ENCODE results near the gene DISP3. TPM values are rescaled to one million over a fixed set of nuclear protein-coding genes. Genes with fewer than 3 reads are reported as not detected.
A peak's percentile ranks its signal among the peaks of the same experiment; 100 is the strongest.

DISP3 gene
- polyA plus RNA-seq, 3 donors: 0.01 TPM; not detected in 2

- no peaks in the 10 kb centered on the region for H3K36me3 Mint-ChIP-seq
- Histone ChIP-seq H3K4me1 (ENCODE audit: control insufficient read depth in 1 of 2, insufficient read depth in 2 of 2, low read length in 2 of 2) (no peaks in the 10 kb centered on the region), H3K9ac (ENCODE audit: insufficient read depth, low read length, poor library complexity, severe bottlenecking) (peak overlapping the region; percentile 8), H4K20me1 (ENCODE audit: insufficient read depth, low read length) (no peaks in the 10 kb centered on the region), H3K36me3 (replicated peaks in 1 of 2; ENCODE audit: control insufficient read depth in 1 of 2, insufficient read depth in 2 of 2, low read length in 2 of 2) (no peaks in the 10 kb centered on the region), H3K79me2 (ENCODE audit: insufficient read depth, low read length) (no peaks in the 10 kb centered on the region), H3K4me2 (replicated peaks; ENCODE audit: extremely low read depth, low read length, poor library complexity, severe bottlenecking) (no peak overlapping the region), H3K4me3 (replicated peaks in 1 of 3; ENCODE audit: low read depth in 2 of 3, low read length in 3 of 3) (no peak overlapping the region), H2AFZ (ENCODE audit: insufficient read depth, low read depth, low read length, poor library complexity, severe bottlenecking) (no peak overlapping the region), H3K9me3 (replicated peaks in 1 of 2; ENCODE audit: control insufficient read depth in 1 of 2, insufficient read depth in 1 of 2, low read length in 2 of 2) (no peaks in the 10 kb centered on the region), H3K27ac (ENCODE audit: low read depth in 1 of 2, low read length in 2 of 2) (no peak overlapping the region), H3K27me3 (ENCODE audit: control insufficient read depth in 2 of 2, insufficient read depth in 2 of 2, low read length in 2 of 2) (no peaks in the 10 kb centered on the region)
- H3K4me1 Mint-ChIP-seq: no peaks in the 10 kb centered on the region
- no peaks in the 10 kb centered on the region for H3K9me3 Mint-ChIP-seq
- H3K4me3 Mint-ChIP-seq: no peak overlapping the region
- H3K27me3 Mint-ChIP-seq (ENCODE audit: low read depth in 3 of 3): peaks cover 4 to 22% (median 8%) of the 10 kb centered on the region in 3 donors
- intact Hi-C loops (cut with micrococcal nuclease): no loop called here
- 88% methylated on average over 7 of the region's 7 CpGs for WGBS (ENCODE audit: insufficient coverage)
- TF ChIP-seq, protein P1, sequence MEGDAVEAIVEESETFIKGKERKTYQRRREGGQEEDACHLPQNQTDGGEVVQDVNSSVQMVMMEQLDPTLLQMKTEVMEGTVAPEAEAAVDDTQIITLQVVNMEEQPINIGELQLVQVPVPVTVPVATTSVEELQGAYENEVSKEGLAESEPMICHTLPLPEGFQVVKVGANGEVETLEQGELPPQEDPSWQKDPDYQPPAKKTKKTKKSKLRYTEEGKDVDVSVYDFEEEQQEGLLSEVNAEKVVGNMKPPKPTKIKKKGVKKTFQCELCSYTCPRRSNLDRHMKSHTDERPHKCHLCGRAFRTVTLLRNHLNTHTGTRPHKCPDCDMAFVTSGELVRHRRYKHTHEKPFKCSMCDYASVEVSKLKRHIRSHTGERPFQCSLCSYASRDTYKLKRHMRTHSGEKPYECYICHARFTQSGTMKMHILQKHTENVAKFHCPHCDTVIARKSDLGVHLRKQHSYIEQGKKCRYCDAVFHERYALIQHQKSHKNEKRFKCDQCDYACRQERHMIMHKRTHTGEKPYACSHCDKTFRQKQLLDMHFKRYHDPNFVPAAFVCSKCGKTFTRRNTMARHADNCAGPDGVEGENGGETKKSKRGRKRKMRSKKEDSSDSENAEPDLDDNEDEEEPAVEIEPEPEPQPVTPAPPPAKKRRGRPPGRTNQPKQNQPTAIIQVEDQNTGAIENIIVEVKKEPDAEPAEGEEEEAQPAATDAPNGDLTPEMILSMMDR (IDR thresholded peaks at IDR 0.05): no peak
- no peak for DNase-seq
- no peak overlapping the region for H3K27ac Mint-ChIP-seq
These were observed 34.0 kb upstream of the DISP3 start for GRCh38 chr1:11444907-11445306.

DNA sequence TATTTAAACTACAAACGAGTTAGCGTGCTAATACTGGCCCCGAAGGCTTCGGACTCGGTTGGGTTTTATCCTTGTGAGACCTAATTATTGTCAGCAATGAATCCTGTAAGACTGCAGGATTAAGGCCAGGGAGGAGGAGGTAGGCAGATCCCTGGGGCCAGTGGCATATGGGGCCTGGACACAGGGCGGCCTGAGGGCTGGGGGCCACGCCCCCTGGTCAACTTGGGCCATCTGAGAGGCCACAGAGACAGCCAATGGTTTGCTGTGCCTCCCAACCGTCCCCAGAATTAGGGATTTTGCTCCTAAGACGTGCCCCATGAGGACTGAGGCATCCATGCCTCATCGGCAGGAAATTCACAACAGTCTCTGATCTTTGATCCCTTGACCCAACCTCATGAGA lies 31.1 kb upstream of the DISP3 start:
- H3K4me1 Mint-ChIP-seq: no peaks in the 10 kb centered on the region
- intact Hi-C loops (cut with micrococcal nuclease): no loop called here

More for the DNA sequence above, 31.1 kb upstream of the DISP3 start:
- no peaks in the 10 kb centered on the region for H4K20me1 ChIP-seq (ENCODE audit: insufficient read depth, low read length)
- H3K9me3 ChIP-seq (replicated peaks in 1 of 2; ENCODE audit: control insufficient read depth in 1 of 2, insufficient read depth in 1 of 2, low read length in 2 of 2): no peaks in the 10 kb centered on the region
- no peak overlapping the region for H3K4me3 ChIP-seq (replicated peaks in 1 of 3; ENCODE audit: low read depth in 2 of 3, low read length in 3 of 3)
- DNase-seq: no peak
- 65% methylated on average over 8 of the region's 10 CpGs for WGBS (ENCODE audit: insufficient coverage)
- H3K27ac ChIP-seq (ENCODE audit: low read depth in 1 of 2, low read length in 2 of 2): no peak overlapping the region
- no peak overlapping the region for H2AFZ ChIP-seq (ENCODE audit: insufficient read depth, low read depth, low read length, poor library complexity, severe bottlenecking)
- peaks cover 5 to 22% (median 5%) of the 10 kb centered on the region in 3 donors for H3K27me3 Mint-ChIP-seq (ENCODE audit: low read depth in 3 of 3)
- peaks cover 0 to 2% (median 0%) of the 10 kb centered on the region in 7 donors for H3K9me3 Mint-ChIP-seq
- H3K27me3 ChIP-seq (ENCODE audit: control insufficient read depth in 2 of 2, insufficient read depth in 2 of 2, low read length in 2 of 2): no peaks in the 10 kb centered on the region
- H3K79me2 ChIP-seq (ENCODE audit: insufficient read depth, low read length): no peaks in the 10 kb centered on the region
- TF ChIP-seq, protein P1 (IDR thresholded peaks at IDR 0.05): no peak
- no peaks in the 10 kb centered on the region for H3K36me3 ChIP-seq (replicated peaks in 1 of 2; ENCODE audit: control insufficient read depth in 1 of 2, insufficient read depth in 2 of 2, low read length in 2 of 2)
- no peak overlapping the region for H3K9ac ChIP-seq (ENCODE audit: insufficient read depth, low read length, poor library complexity, severe bottlenecking)
- H3K27ac Mint-ChIP-seq: no peak overlapping the region
- no peak overlapping the region for H3K4me3 Mint-ChIP-seq
- no peaks in the 10 kb centered on the region for H3K36me3 Mint-ChIP-seq
- H3K4me1 ChIP-seq (ENCODE audit: control insufficient read depth in 1 of 2, insufficient read depth in 2 of 2, low read length in 2 of 2): no peaks in the 10 kb centered on the region
- H3K4me2 ChIP-seq (replicated peaks; ENCODE audit: extremely low read depth, low read length, poor library complexity, severe bottlenecking): no peak overlapping the region
